Smooth muscle cell of trachea (primary cell): ENCODE measurements around the gene C14orf93. TPM values are rescaled to one million over a fixed set of nuclear protein-coding genes. Genes with fewer than 3 reads are reported as not detected.

Experiments used
- total RNA-seq: library from RNA; depleted of rRNA; stranded (reverse); fragments of >200 nt; gene quantifications from 2 replicates; pipeline ENCODE4 v1.2.1, GENCODE V29; 2014

The C14orf93 gene, protein sequence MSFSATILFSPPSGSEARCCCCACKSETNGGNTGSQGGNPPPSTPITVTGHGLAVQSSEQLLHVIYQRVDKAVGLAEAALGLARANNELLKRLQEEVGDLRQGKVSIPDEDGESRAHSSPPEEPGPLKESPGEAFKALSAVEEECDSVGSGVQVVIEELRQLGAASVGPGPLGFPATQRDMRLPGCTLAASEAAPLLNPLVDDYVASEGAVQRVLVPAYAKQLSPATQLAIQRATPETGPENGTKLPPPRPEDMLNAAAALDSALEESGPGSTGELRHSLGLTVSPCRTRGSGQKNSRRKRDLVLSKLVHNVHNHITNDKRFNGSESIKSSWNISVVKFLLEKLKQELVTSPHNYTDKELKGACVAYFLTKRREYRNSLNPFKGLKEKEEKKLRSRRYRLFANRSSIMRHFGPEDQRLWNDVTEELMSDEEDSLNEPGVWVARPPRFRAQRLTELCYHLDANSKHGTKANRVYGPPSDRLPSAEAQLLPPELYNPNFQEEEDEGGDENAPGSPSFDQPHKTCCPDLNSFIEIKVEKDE
- total RNA-seq, result 9.5 and 17.7 TPM in 2 replicates

GRCh38 chr14:23009939-23010726 lies at the start of gene C14orf93:
Gene C14orf93, minus strand, starts transcription at chr14:23010143. Its CDS starts 11,120 bp downstream, at chr14:22999023.

GRCh38 chr14:23056956-23057756 lies 47.2 kb upstream of the C14orf93 start, which contains the start of gene CDH24:
Gene CDH24, minus strand, starts transcription at chr14:23057520. Its CDS starts 1,787 bp downstream, at chr14:23055733.

GRCh38 chr14:23042162-23042965 lies 32.4 kb upstream of the C14orf93 start, which contains the start of gene PSMB11:
Gene PSMB11, plus strand, starts transcription at chr14:23042212. Its CDS starts 14 bp downstream, at chr14:23042226.

DNA sequence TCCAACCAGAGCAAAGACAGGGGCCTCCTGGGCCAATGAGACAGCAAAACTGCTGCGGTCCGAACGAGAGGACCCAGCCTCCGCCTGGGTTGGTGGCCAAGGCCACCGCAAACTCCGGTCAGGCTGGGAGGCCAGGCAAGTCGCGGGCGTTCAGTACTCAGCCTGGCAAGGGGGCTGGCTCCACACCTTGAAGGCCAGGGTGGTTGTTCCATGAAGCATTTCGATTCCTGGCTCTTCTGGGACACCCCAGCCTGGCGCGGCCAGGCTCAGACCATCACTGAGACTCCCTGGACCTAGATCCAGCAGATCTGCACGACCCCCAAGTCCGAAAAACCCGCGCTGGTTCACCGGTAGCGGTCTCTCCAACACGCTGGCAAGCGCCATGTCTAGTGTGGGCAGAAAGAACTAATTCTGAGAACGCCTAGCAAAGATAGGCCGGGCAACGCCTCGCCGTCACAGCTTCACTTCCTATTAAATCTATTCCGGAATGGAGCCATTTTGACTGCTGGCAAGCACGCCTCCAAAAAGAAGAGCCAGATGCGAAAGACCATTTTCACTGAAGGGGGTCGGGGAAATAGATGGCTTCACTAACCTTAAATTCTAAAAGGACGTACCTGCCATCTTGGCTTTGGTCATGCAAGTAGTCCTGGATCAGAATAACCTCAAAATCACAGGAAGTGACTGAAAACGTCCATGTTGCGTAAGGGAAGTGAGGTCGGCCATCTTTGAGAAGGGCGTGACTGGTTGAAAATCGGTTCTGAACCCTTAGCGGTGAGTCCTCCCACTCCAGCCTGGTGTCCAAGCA lies 24.8 kb upstream of the C14orf93 start, which contains the start of gene PSMB5:
TSS of gene PSMB5 (minus strand) at position 403 of the 805 bp plus-strand sequence. CDS start at position 384, 19 bp downstream.

GRCh38 chr14:22982477-22983245 lies 27.3 kb downstream of the C14orf93 start, which contains the start of gene AJUBA:
Gene AJUBA, minus strand, starts transcription at chr14:22982551. Its CDS starts 285 bp downstream, at chr14:22982266.

Other genes starting within 250 kb of the C14orf93 start
- gene OXA1L, start 243.5 kb downstream of the C14orf93 start, total RNA-seq, result 45.5 and 75.6 TPM in 2 replicates
- gene SLC7A7, start 194.7 kb downstream of the C14orf93 start, total RNA-seq, result 2.0 and 7.1 TPM in 2 replicates
- gene MRPL52, start 180.3 kb downstream of the C14orf93 start, total RNA-seq, result 30.3 and 64.3 TPM in 2 replicates
- 468 and 649 TPM in 2 replicates for gene MMP14, start 173.6 kb downstream of the C14orf93 start, total RNA-seq
- gene LRP10, start 138.4 kb downstream of the C14orf93 start, total RNA-seq, result 87.8 and 169 TPM in 2 replicates
- 0.17 and 0.29 TPM in 2 replicates for gene REM2, start 126.9 kb downstream of the C14orf93 start, total RNA-seq
- gene RBM23, start 91.0 kb downstream of the C14orf93 start, total RNA-seq, result 61.5 and 79.3 TPM in 2 replicates
- 54.0 and 55.4 TPM in 2 replicates for gene PRMT5, start 80.8 kb downstream of the C14orf93 start, total RNA-seq
- gene HAUS4, start 53.1 kb downstream of the C14orf93 start, total RNA-seq, result 39.9 and 64.4 TPM in 2 replicates
- 17.0 and 47.6 TPM in 2 replicates for gene AJUBA, start 27.6 kb downstream of the C14orf93 start, total RNA-seq
- gene PSMB5, start 24.8 kb upstream of the C14orf93 start, total RNA-seq, result 189 and 240 TPM in 2 replicates
- under 0.01 TPM in 1 of 2 replicates, not detected in the other for gene PSMB11, start 32.1 kb upstream of the C14orf93 start, total RNA-seq
- 4.7 and 13.6 TPM in 2 replicates for gene CDH24, start 47.4 kb upstream of the C14orf93 start, total RNA-seq
- gene ACIN1, start 85.0 kb upstream of the C14orf93 start, total RNA-seq, result 84.0 and 90.5 TPM in 2 replicates
- 67.8 and 72.4 TPM in 2 replicates for gene C14orf119, start 85.4 kb upstream of the C14orf93 start, total RNA-seq
- 1.7 TPM in 2 replicates for gene CIROP, start 94.8 kb upstream of the C14orf93 start, total RNA-seq
- not detected in 2 replicates for gene CEBPE, start 109.1 kb upstream of the C14orf93 start, total RNA-seq
- 14.7 and 24.8 TPM in 2 replicates for gene SLC7A8, start 173.5 kb upstream of the C14orf93 start, total RNA-seq
- gene RNF212B, start 227.8 kb upstream of the C14orf93 start, total RNA-seq, result not detected in 2 replicates